PFSK-1 (cell line): ENCODE results near the gene ZC3H4.

Experiments
- POLR2AphosphoS5 ChIP-seq: IDR thresholded peaks from 2 replicates; pipeline ENCODE4 v1.6.1; 2012; ENCODE audit warnings: low read depth, mild to moderate bottlenecking, control low read depth, low read length, moderate library complexity
- TAF1 ChIP-seq: IDR thresholded peaks from 2 replicates; pipeline ENCODE4 v1.6.1; 2012; ENCODE audit warnings: low read length, control low read depth, borderline replicate concordance; ENCODE audit not compliant: insufficient read depth
- TF ChIP-seq, protein P1 (sequence below), 2 experiments: IDR thresholded peaks; 2 replicates each; pipeline versions ENCODE4 v1.6.1 to v1.8.0; 2011 to 2012; ENCODE audit warnings: low read depth in 2 of 2, low read length in 2 of 2, control low read depth in 1 of 2, inconsistent platforms in 1 of 2, mild to moderate bottlenecking in 1 of 2, moderate library complexity in 1 of 2; ENCODE audit not compliant: insufficient read depth in 1 of 2

- TF ChIP-seq, protein P1, sequence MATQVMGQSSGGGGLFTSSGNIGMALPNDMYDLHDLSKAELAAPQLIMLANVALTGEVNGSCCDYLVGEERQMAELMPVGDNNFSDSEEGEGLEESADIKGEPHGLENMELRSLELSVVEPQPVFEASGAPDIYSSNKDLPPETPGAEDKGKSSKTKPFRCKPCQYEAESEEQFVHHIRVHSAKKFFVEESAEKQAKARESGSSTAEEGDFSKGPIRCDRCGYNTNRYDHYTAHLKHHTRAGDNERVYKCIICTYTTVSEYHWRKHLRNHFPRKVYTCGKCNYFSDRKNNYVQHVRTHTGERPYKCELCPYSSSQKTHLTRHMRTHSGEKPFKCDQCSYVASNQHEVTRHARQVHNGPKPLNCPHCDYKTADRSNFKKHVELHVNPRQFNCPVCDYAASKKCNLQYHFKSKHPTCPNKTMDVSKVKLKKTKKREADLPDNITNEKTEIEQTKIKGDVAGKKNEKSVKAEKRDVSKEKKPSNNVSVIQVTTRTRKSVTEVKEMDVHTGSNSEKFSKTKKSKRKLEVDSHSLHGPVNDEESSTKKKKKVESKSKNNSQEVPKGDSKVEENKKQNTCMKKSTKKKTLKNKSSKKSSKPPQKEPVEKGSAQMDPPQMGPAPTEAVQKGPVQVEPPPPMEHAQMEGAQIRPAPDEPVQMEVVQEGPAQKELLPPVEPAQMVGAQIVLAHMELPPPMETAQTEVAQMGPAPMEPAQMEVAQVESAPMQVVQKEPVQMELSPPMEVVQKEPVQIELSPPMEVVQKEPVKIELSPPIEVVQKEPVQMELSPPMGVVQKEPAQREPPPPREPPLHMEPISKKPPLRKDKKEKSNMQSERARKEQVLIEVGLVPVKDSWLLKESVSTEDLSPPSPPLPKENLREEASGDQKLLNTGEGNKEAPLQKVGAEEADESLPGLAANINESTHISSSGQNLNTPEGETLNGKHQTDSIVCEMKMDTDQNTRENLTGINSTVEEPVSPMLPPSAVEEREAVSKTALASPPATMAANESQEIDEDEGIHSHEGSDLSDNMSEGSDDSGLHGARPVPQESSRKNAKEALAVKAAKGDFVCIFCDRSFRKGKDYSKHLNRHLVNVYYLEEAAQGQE (IDR thresholded peaks at IDR 0.05; ENCODE audit: insufficient read depth in 1 of 2, low read depth in 2 of 2, low read length in 2 of 2) = no peak
- TF ChIP-seq POLR2AphosphoS5 (no peak), TAF1 (no peak)
Measured at GRCh38 chr19:47133021-47133471, 19.5 kb upstream of the ZC3H4 start.
